A673 (cell line): ENCODE results near the gene INSYN1.

Experiments
- CTCF ChIP-seq: fragments of 300-800, 200-600 bp; sonication (generic); conservative IDR thresholded peaks from 2 replicates; pipeline ENCODE4 v1.5.1; 2017; ENCODE audit warnings: low read depth, mild to moderate bottlenecking, antibody characterized with exemption, low read length, moderate library complexity, mixed read lengths
- EZH2 ChIP-seq: fragments of 200-600 bp; sonication (generic); IDR thresholded peaks from 2 replicates; pipeline ENCODE4 v1.6.1; 2017; ENCODE audit warnings: borderline replicate concordance, low read depth, mild to moderate bottlenecking, mixed read lengths, antibody characterized with exemption, low read length; ENCODE audit not compliant: poor library complexity, severe bottlenecking

GRCh38 chr15:73770050-73770449 lies 16.9 kb upstream of the INSYN1 start:
- TF ChIP-seq CTCF: no peak
- TF ChIP-seq EZH2: no peak
